KOPT-K1 (cell line): ENCODE data around the gene SLC25A22.

Experiments
- H3K27ac ChIP-seq: fragments of 200-600 bp; sonication (generic); 2 replicates; pipeline ENCODE4 v1.5.1; 2016; ENCODE audit warnings: antibody characterized with exemption, mild to moderate bottlenecking, low read depth, low read length; ENCODE audit not compliant: poor library complexity, severe bottlenecking
- H3K36me3 ChIP-seq: fragments of 200-600 bp; sonication (generic); 2 replicates; pipeline ENCODE4 v1.5.1; 2017; ENCODE audit warnings: antibody characterized with exemption, mild to moderate bottlenecking, low read length, moderate library complexity; ENCODE audit not compliant: insufficient read depth
- H3K9me3 ChIP-seq: fragments of 200-600 bp; sonication (generic); 2 replicates; pipeline ENCODE4 v1.5.1; 2017; ENCODE audit warnings: antibody characterized with exemption, low read length, mild to moderate bottlenecking; ENCODE audit not compliant: insufficient read depth, poor library complexity, severe bottlenecking

Gene SLC25A22

GRCh38 chr11:770642-771616 lies 27.2 kb downstream of the SLC25A22 start:
- H3K9me3 ChIP-seq: no peaks in the 10 kb centered on the region
- H3K36me3 ChIP-seq: peaks cover 74% of the 10 kb centered on the region
- H3K27ac ChIP-seq: no peak overlapping the region

GRCh38 chr11:769887-770641 lies 28.0 kb downstream of the SLC25A22 start:
- H3K36me3 ChIP-seq: peaks cover 80% of the 10 kb centered on the region
- H3K9me3 ChIP-seq: no peaks in the 10 kb centered on the region
- H3K27ac ChIP-seq: no peak overlapping the region

- H3K36me3 ChIP-seq: peaks cover 78% of the 10 kb centered on the region
- H3K9me3 ChIP-seq: no peaks in the 10 kb centered on the region
- no peak overlapping the region for H3K27ac ChIP-seq
These were observed 30.8 kb downstream of the SLC25A22 start for GRCh38 chr11:767238-767637.

GRCh38 chr11:766936-767210 lies 31.2 kb downstream of the SLC25A22 start:
- H3K36me3 ChIP-seq: peaks cover 79% of the 10 kb centered on the region
- no peaks in the 10 kb centered on the region for H3K9me3 ChIP-seq
- no peak overlapping the region for H3K27ac ChIP-seq

- no peak overlapping the region for H3K27ac ChIP-seq
- H3K9me3 ChIP-seq: no peaks in the 10 kb centered on the region
- peaks cover 79% of the 10 kb centered on the region for H3K36me3 ChIP-seq
These were observed 31.8 kb downstream of the SLC25A22 start for GRCh38 chr11:766106-766935.

- Histone ChIP-seq H3K9me3 (no peaks in the 10 kb centered on the region), H3K27ac (no peak overlapping the region), H3K36me3 (peaks cover 79% of the 10 kb centered on the region)
These were observed 32.3 kb downstream of the SLC25A22 start for GRCh38 chr11:765802-766091.

- no peak overlapping the region for H3K27ac ChIP-seq
- peaks cover 79% of the 10 kb centered on the region for H3K36me3 ChIP-seq
These were observed 32.9 kb downstream of the SLC25A22 start for GRCh38 chr11:765025-765801.

GRCh38 chr11:764322-765024 lies 33.6 kb downstream of the SLC25A22 start:
- no peaks in the 10 kb centered on the region for H3K9me3 ChIP-seq
- H3K36me3 ChIP-seq: peaks cover 80% of the 10 kb centered on the region
- no peak overlapping the region for H3K27ac ChIP-seq

More at GRCh38 chr11:765025-765801, 32.9 kb downstream of the SLC25A22 start:
- H3K9me3 ChIP-seq: no peaks in the 10 kb centered on the region

GRCh38 chr11:763549-764321 lies 34.3 kb downstream of the SLC25A22 start:
- Histone ChIP-seq H3K9me3 (no peaks in the 10 kb centered on the region), H3K36me3 (peaks cover 87% of the 10 kb centered on the region), H3K27ac (no peak overlapping the region)

GRCh38 chr11:763073-763463 lies 35.0 kb downstream of the SLC25A22 start:
- Histone ChIP-seq H3K36me3 (peaks cover 93% of the 10 kb centered on the region), H3K9me3 (no peaks in the 10 kb centered on the region), H3K27ac (no peak overlapping the region)

GRCh38 chr11:762421-763072 lies 35.5 kb downstream of the SLC25A22 start:
- no peak overlapping the region for H3K27ac ChIP-seq
- peaks cover 98% of the 10 kb centered on the region for H3K36me3 ChIP-seq
- no peaks in the 10 kb centered on the region for H3K9me3 ChIP-seq

- Histone ChIP-seq H3K27ac (no peak overlapping the region), H3K9me3 (no peaks in the 10 kb centered on the region), H3K36me3 (peaks cover 98% of the 10 kb centered on the region)
These were observed 36.5 kb downstream of the SLC25A22 start for GRCh38 chr11:761526-762108.

GRCh38 chr11:760236-760635 lies 37.8 kb downstream of the SLC25A22 start:
- H3K9me3 ChIP-seq: no peaks in the 10 kb centered on the region
- H3K36me3 ChIP-seq: peaks cover 98% of the 10 kb centered on the region
- no peak overlapping the region for H3K27ac ChIP-seq
